Mesenchymal stem cell (in vitro differentiated cells and primary cell): ENCODE data around the gene REX1BD. TPM values are rescaled to one million over a fixed set of nuclear protein-coding genes. Genes with fewer than 3 reads are reported as not detected.
"Not testable (repeated sequence)": the region's sequence is repeated elsewhere in the genome, so short reads cannot be mapped to it uniquely, and the experiment has no call there.

Source experiments
- DNase-seq: peaks from one replicate; pipeline ENCODE4 v3.0.0-alpha.2; 2013
- H2AFZ ChIP-seq: one replicate; pipeline ENCODE4 v1.6.1; 2013; ENCODE audit warnings: low read depth, mild to moderate bottlenecking, control low read depth, inconsistent platforms, low read length, moderate library complexity
- H2AK5ac ChIP-seq: 2 replicates; pipeline ENCODE4 v1.6.1; 2013; ENCODE audit warnings: low read length, moderate library complexity, mild to moderate bottlenecking, inconsistent platforms; ENCODE audit not compliant: severe bottlenecking
- H2BK120ac ChIP-seq: one replicate; pipeline ENCODE4 v1.6.1; 2013; ENCODE audit warnings: low read depth, mild to moderate bottlenecking, inconsistent platforms, low read length, moderate library complexity
- H2BK12ac ChIP-seq, 2 experiments: one replicate each; pipeline ENCODE4 v1.6.1; 2013; ENCODE audit warnings: inconsistent platforms in 2 of 2, low read length in 2 of 2, mild to moderate bottlenecking in 2 of 2, moderate library complexity in 2 of 2, control low read depth in 1 of 2
- H2BK15ac ChIP-seq: one replicate; pipeline ENCODE4 v1.6.1; 2013; ENCODE audit warnings: mild to moderate bottlenecking, low read depth, inconsistent platforms; ENCODE audit not compliant: poor library complexity, severe bottlenecking
- H2BK5ac ChIP-seq: 2 replicates; pipeline ENCODE4 v1.6.1; 2013; ENCODE audit warnings: low read depth, mild to moderate bottlenecking, low read length, control low read depth, inconsistent platforms; ENCODE audit not compliant: poor library complexity, severe bottlenecking
- H3K14ac ChIP-seq, 2 experiments: one replicate each; pipeline ENCODE4 v1.6.1; 2013; ENCODE audit warnings: inconsistent platforms in 2 of 2, low read length in 2 of 2, control low read depth in 1 of 2, mild to moderate bottlenecking in 1 of 2, moderate library complexity in 1 of 2
- H3K18ac ChIP-seq, 2 experiments: one replicate each; pipeline ENCODE4 v1.6.1; 2013; ENCODE audit warnings: inconsistent platforms in 2 of 2, low read length in 2 of 2, control low read depth in 1 of 2, low read depth in 1 of 2, mild to moderate bottlenecking in 1 of 2
- H3K23ac ChIP-seq, 2 experiments: one replicate each; pipeline ENCODE4 v1.6.1; 2013; ENCODE audit warnings: inconsistent platforms in 2 of 2, low read length in 2 of 2, mild to moderate bottlenecking in 2 of 2, moderate library complexity in 2 of 2, control low read depth in 1 of 2
- H3K27ac ChIP-seq: 2 replicates; pipeline ENCODE4 v1.5.1; 2013; ENCODE audit warnings: mild to moderate bottlenecking, moderate library complexity, low read length, control low read depth, inconsistent platforms; ENCODE audit not compliant: poor library complexity, severe bottlenecking
- H3K27me3 ChIP-seq, 2 experiments: 2 replicates each; pipeline versions ENCODE4 v1.6.1 to v1.7.0; 2013; ENCODE audit warnings: low read length in 2 of 2, mild to moderate bottlenecking in 2 of 2, moderate library complexity in 2 of 2, control low read depth in 1 of 2, inconsistent platforms in 1 of 2; ENCODE audit not compliant: control insufficient read depth in 1 of 2, insufficient read depth in 1 of 2
- H3K36me3 ChIP-seq, 2 experiments: 2 replicates each; pipeline versions ENCODE4 v1.6.1 to v1.7.0; 2013; ENCODE audit warnings: low read length in 2 of 2, control low read depth in 1 of 2, inconsistent platforms in 1 of 2, low read depth in 1 of 2, mild to moderate bottlenecking in 1 of 2; ENCODE audit not compliant: insufficient read depth in 2 of 2, control insufficient read depth in 1 of 2
- H3K4ac ChIP-seq, 2 experiments: one replicate each; pipeline ENCODE4 v1.6.1; 2013; ENCODE audit warnings: inconsistent platforms in 2 of 2, low read length in 2 of 2, mild to moderate bottlenecking in 2 of 2, moderate library complexity in 2 of 2, control low read depth in 1 of 2, low read depth in 1 of 2
- H3K4me1 ChIP-seq: 2 replicates; pipeline ENCODE4 v1.6.1; 2013; ENCODE audit warnings: low read depth, low read length, control low read depth; ENCODE audit not compliant: control insufficient read depth, insufficient read depth
- H3K4me2 ChIP-seq: 2 replicates; pipeline ENCODE4 v1.6.1; 2013; ENCODE audit warnings: low read length, mild to moderate bottlenecking, inconsistent platforms; ENCODE audit not compliant: poor library complexity, severe bottlenecking
- H3K4me3 ChIP-seq, 2 experiments: 2 replicates each; pipeline versions ENCODE4 v1.5.1 to v1.7.0; 2013; ENCODE audit warnings: low read length in 2 of 2, mild to moderate bottlenecking in 2 of 2, control low read depth in 1 of 2, low read depth in 1 of 2; ENCODE audit not compliant: insufficient read depth in 1 of 2
- H3K79me1 ChIP-seq: replicated peaks from 2 replicates; pipeline ENCODE4 v1.6.1; 2013; ENCODE audit warnings: mild to moderate bottlenecking, control low read depth, low read length, inconsistent platforms; ENCODE audit not compliant: poor library complexity, severe bottlenecking
- H3K9ac ChIP-seq: 2 replicates; pipeline ENCODE4 v1.7.0; 2013; ENCODE audit warnings: mild to moderate bottlenecking, low read length, moderate library complexity
- H3K9me3 ChIP-seq: 2 replicates; pipeline ENCODE4 v1.7.0; 2013; ENCODE audit warnings: mild to moderate bottlenecking, low read length; ENCODE audit not compliant: control insufficient read depth
- H4K8ac ChIP-seq: one replicate; pipeline ENCODE4 v1.6.1; 2013; ENCODE audit warnings: inconsistent platforms, mild to moderate bottlenecking, low read length, moderate library complexity
- H4K91ac ChIP-seq: one replicate; pipeline ENCODE4 v1.6.1; 2013; ENCODE audit warnings: mild to moderate bottlenecking, low read length, inconsistent platforms
- WGBS: methylation state at CpG from one replicate; pipeline ENCODE4 v1.1.7; 2013; ENCODE audit warnings: mixed read lengths; 5-methylcytosine and 5-hydroxymethylcytosine counted together
- polyA plus RNA-seq, 2 experiments: library from polyadenylated mRNA; stranded (reverse); fragments of 200-250 nt; gene quantifications; one replicate each; pipeline ENCODE4 v1.2.3, GENCODE V29; 2013

REX1BD gene
- polyA plus RNA-seq (2013, experiment 1 of 2): 64.9 TPM
- polyA plus RNA-seq (2013, experiment 2 of 2): 73.1 TPM

GRCh38 chr19:18588611-18589379, at the start of gene REX1BD:
TSS of gene REX1BD (plus strand) at chr19:18588798. CDS start at chr19:18588802, 4 bp downstream.
- H2AFZ ChIP-seq: peak within 1 kb of the TSS; percentile 98
- H3K4me2 ChIP-seq: peak within 1 kb of the TSS; percentile 99
- H3K4me3 ChIP-seq: peak within 1 kb of the TSS; percentile 93
- H2BK15ac ChIP-seq: peak within 1 kb of the TSS; percentile 86
- H3K9ac ChIP-seq: peak within 1 kb of the TSS; percentile 89
- H3K4ac ChIP-seq: peak within 1 kb of the TSS; percentile 78 to 99
- H3K79me1 ChIP-seq: peaks cover 2% of the 10 kb centered on the region
- peak within 1 kb of the TSS in 1 of 2 experiments; percentile 83 for H3K23ac ChIP-seq
- peak within 1 kb of the TSS; percentile 97 for H4K8ac ChIP-seq
- peak within 1 kb of the TSS; percentile 97 for H3K18ac ChIP-seq
- no peaks in the 10 kb centered on the region for H3K9me3 ChIP-seq
- H2AK5ac ChIP-seq: no peak within 1 kb of the TSS
- peak within 1 kb of the TSS; percentile 88 for H4K91ac ChIP-seq
- H2BK12ac ChIP-seq: peak within 1 kb of the TSS in 1 of 2 experiments; percentile 84
- H2BK5ac ChIP-seq: no peak within 1 kb of the TSS
- peak within 1 kb of the TSS in 1 of 2 experiments; percentile 99 for H3K14ac ChIP-seq
- H3K27ac ChIP-seq: peak within 1 kb of the TSS; percentile 70
- DNase-seq: peak; percentile 76
- peaks cover 9 to 16% of the 10 kb centered on the region in 2 experiments for H3K36me3 ChIP-seq
- peaks cover 28% of the 10 kb centered on the region for H3K4me1 ChIP-seq
- H3K27me3 ChIP-seq: peaks cover 0 to 3% of the 10 kb centered on the region in 2 experiments
- H2BK120ac ChIP-seq: peak within 1 kb of the TSS; percentile 92
- WGBS: under 1% methylated on average over 46 of the region's 72 CpGs

- no peak overlapping the region for H3K18ac ChIP-seq
- no peak overlapping the region for H4K8ac ChIP-seq
- H3K9me3 ChIP-seq: no peaks in the 10 kb centered on the region
Observed at GRCh38 chr19:18539372-18539771, 49.2 kb upstream of the REX1BD start.

GRCh38 chr19:18540200-18540599, 48.4 kb upstream of the REX1BD start:
- not testable (repeated sequence) for H2BK5ac ChIP-seq, H3K18ac ChIP-seq, H3K27ac ChIP-seq, H3K23ac ChIP-seq, H3K4me2 ChIP-seq, DNase-seq, H3K14ac ChIP-seq, H2AFZ ChIP-seq, H3K9ac ChIP-seq, H3K9me3 ChIP-seq, H4K8ac ChIP-seq, H3K4me3 ChIP-seq, H2BK12ac ChIP-seq, H3K27me3 ChIP-seq, H2BK15ac ChIP-seq, H4K91ac ChIP-seq, H3K4ac ChIP-seq, H2AK5ac ChIP-seq, H2BK120ac ChIP-seq
- peaks cover 11% of the 10 kb centered on the region for H3K4me1 ChIP-seq
- H3K79me1 ChIP-seq: peaks cover 39% of the 10 kb centered on the region
- peaks cover 55 to 57% of the 10 kb centered on the region in 2 experiments for H3K36me3 ChIP-seq
- WGBS: 93% methylated on average over 1 of the region's 1 CpG

More at GRCh38 chr19:18539372-18539771, 49.2 kb upstream of the REX1BD start:
- peak overlapping the region in 1 of 2 experiments; percentile 22 for H2BK12ac ChIP-seq
- H3K36me3 ChIP-seq: peaks cover 58 to 61% of the 10 kb centered on the region in 2 experiments
- no peak overlapping the region for H2AFZ ChIP-seq
- H2BK15ac ChIP-seq: no peak overlapping the region
- H3K27ac ChIP-seq: no peak overlapping the region
- no peaks in the 10 kb centered on the region for H3K27me3 ChIP-seq
- no peak overlapping the region for H3K14ac ChIP-seq
- H3K9ac ChIP-seq: no peak overlapping the region
- no peak overlapping the region for H3K4me2 ChIP-seq
- WGBS: 98% methylated on average over 19 of the region's 19 CpGs
- no peak overlapping the region for H3K4me3 ChIP-seq
- peak overlapping the region; percentile 40 for H4K91ac ChIP-seq
- no peak overlapping the region for H2BK120ac ChIP-seq
- no peak overlapping the region for H2BK5ac ChIP-seq
- peaks cover 39% of the 10 kb centered on the region for H3K79me1 ChIP-seq
- H2AK5ac ChIP-seq: no peak overlapping the region
- H3K4me1 ChIP-seq: peaks cover 11% of the 10 kb centered on the region
- no peak overlapping the region for H3K4ac ChIP-seq
- no peak for DNase-seq
- no peak overlapping the region for H3K23ac ChIP-seq

GRCh38 chr19:18541258-18541991, 47.2 kb upstream of the REX1BD start:
- H3K4me3 ChIP-seq: peak overlapping the region in 1 of 2 experiments; percentile 92
- peak overlapping the region; percentile 93 for H4K91ac ChIP-seq
- no peak overlapping the region for H3K18ac ChIP-seq
- no peak overlapping the region for H3K27ac ChIP-seq
- H2AFZ ChIP-seq: no peak overlapping the region
- DNase-seq: peak; percentile 32
- H2BK12ac ChIP-seq: no peak overlapping the region
- H3K9me3 ChIP-seq: no peaks in the 10 kb centered on the region
- H3K14ac ChIP-seq: no peak overlapping the region
- no peak overlapping the region for H2BK5ac ChIP-seq
- H2AK5ac ChIP-seq: no peak overlapping the region
- peak overlapping the region; percentile 92 for H3K9ac ChIP-seq
- H3K4me2 ChIP-seq: no peak overlapping the region
- peaks cover 31% of the 10 kb centered on the region for H3K79me1 ChIP-seq
- peak overlapping the region; percentile 66 for H4K8ac ChIP-seq
- no peak overlapping the region for H2BK120ac ChIP-seq
- H2BK15ac ChIP-seq: peak overlapping the region; percentile 12
- H3K4me1 ChIP-seq: peaks cover 11% of the 10 kb centered on the region
- H3K4ac ChIP-seq: peak overlapping the region in 1 of 2 experiments; percentile 18
- H3K23ac ChIP-seq: no peak overlapping the region
- H3K27me3 ChIP-seq: no peaks in the 10 kb centered on the region
- WGBS: 90% methylated on average over 14 of the region's 21 CpGs
- H3K36me3 ChIP-seq: peaks cover 44 to 46% of the 10 kb centered on the region in 2 experiments
